Middle frontal gyrus (tissue), 1 donor: ENCODE data around the gene EGFLAM.
"Not testable (repeated sequence)": the region's sequence is repeated elsewhere in the genome, so short reads cannot be mapped to it uniquely, and the experiment has no call there.

Experiments used
- DNase-seq: peaks from one replicate; pipeline ENCODE4 v3.0.0-alpha.2; 2015; ENCODE audit warnings: low spot score; ENCODE audit errors: extremely low spot score

The EGFLAM gene

GRCh38 chr5:38323645-38324295 is 65.4 kb downstream of the EGFLAM start:
- no peak for DNase-seq

DNA sequence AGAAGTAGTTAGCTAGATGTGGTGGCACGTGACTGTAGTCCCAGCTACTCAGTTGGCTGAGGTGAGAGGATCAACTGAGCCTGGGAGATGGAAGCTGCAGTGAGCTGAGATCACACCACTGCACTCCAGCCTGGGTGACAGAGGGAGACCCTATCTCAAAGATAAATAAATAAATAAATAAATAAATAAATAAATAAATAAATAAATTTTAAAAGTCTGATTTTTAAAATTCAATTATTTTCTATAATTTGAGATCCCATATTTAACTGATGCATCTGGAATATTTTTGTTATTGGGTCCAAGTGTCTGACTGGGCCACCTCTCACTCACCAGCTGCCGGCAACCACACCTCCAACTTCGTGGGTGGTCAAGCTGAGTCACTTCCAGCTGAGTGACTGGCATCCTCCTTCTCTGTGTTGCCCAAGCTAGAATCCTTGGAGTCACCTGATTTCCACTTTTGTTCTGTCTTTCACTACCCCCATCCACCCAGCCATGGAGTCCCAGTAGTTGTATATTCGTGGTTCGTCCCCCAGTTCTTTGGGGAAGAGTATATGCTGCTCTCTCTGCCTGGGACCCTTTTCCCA is 70.9 kb downstream of the EGFLAM start:
- no peak for DNase-seq

GRCh38 chr5:38330207-38330606 is 71.8 kb downstream of the EGFLAM start:
- DNase-seq: no peak

DNA sequence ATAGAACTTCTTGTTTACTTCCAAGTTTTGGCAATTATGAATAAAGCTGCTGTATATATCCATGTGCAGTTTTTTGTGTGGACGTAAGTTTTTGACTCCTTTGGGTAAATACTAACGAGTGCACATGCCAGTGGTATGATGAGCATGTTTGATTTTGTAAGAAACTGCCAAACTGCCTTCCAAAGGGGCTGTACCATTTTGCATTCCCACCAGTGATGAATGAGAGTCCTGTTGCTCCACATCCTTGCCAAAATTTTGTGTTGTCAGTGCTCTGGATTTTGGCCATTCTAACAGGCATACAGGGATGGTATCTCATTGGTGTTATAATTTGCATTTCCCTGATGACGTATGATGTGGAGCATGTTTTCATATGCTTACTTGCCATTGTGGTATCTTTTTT is 73.5 kb downstream of the EGFLAM start:
- no peak for DNase-seq

DNA sequence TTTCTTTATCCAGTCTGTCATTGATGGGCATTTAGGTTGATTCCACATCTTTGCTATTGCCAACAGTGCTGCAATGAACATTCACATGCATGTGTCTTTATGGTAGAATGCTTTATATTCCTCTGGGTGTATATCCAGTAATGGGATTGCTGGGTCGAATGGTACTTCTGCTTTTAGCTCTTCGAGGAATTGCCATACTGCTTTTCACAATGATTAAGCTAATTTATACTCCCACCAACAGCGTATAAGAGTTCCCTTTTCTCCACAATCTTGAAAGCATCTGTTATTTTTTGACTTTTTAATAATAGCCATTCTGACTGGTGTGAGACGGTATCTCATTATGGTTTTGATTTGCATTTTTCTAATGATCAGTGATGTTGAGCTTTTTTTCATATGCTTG is 74.8 kb downstream of the EGFLAM start:
- DNase-seq: not testable (repeated sequence)

DNA sequence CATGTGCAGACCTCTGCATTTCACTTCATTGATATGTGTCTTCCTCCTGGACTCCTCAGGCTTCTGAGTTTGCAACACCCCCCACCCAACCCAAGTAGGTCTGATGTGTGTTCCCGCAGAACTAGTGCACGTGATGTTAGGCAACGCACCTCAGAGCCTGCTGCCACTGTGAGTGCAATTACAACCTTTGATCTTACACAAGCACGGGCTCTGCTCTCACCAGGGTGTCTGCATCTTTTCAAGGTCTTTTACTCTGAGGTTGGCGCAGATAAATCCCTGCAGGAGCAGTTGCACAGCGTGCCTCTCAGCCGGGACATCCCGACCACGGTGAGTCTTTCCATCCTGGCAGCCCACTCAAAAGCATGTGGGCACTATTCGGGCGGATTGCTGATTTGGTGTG is 80.1 kb downstream of the EGFLAM start:
- no peak for DNase-seq

GRCh38 chr5:38339446-38339845 is 81.1 kb downstream of the EGFLAM start:
- no peak for DNase-seq

DNA sequence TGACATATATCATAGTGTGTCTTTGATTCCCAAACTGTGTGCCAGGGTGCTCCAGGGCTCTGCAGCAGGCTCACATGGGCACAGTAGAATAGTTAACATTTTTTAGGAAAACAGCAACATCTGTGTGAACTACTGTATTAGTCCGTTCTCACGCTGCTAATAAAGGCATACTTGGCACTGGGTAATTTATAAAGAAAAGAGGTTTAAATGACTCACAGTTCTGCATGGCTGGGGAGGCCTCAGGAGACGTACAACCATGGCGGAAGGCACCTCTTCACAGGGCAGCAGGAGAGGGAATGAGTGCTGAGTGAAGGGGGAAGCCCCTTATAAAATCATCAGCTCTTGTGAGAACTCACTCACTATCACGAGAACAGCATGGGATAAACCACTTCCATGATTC is 82.7 kb downstream of the EGFLAM start:
- DNase-seq: no peak

- no peak for DNase-seq
Observed at GRCh38 chr5:38341641-38342040, 83.3 kb downstream of the EGFLAM start.

GRCh38 chr5:38342261-38342660 is 83.9 kb downstream of the EGFLAM start:
- DNase-seq: no peak

- DNase-seq: no peak
Observed at GRCh38 chr5:38344891-38345290, 86.5 kb downstream of the EGFLAM start.

DNA sequence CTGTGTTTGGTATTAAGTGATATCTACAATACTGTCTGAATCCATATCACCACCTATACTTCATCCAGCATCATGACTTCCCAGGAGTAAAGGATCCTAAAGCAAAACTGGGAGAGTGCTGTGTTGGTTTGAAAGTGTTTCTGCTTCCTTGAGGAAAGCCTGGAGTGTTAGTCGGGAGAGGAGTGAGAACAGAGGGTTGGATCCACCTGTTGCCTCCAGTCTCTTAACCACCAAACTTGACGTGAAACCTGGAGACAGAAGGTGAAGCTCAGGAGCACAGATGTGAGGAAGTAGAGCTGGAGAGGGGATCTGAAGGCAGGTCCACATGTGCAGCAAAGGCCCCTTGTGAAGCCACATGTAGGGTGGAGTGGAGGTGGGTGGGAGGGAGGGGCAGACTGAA is 88.2 kb downstream of the EGFLAM start:
- DNase-seq: no peak

- DNase-seq: no peak
Observed at GRCh38 chr5:38347040-38347763, 88.8 kb downstream of the EGFLAM start.

DNA sequence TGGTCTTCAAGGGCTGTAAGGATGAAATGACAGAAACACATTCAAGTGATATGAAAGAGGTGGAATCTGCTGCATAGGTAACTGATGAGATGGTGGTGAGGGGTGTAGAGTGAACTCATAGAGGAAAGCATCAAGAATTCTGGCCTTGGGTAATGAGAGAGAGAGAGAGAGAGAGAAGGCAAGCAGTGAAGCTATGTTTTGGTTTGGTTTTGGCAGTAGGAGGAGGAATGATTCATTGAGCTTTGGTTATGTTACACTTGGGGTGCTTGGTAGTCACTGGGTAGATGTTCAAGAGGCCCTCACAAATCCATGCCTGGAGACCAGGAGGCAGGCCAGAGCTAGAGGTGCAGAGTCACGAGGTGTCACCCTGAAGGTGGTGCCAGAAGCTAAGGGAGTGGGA is 89.5 kb downstream of the EGFLAM start:
- no peak for DNase-seq

DNA sequence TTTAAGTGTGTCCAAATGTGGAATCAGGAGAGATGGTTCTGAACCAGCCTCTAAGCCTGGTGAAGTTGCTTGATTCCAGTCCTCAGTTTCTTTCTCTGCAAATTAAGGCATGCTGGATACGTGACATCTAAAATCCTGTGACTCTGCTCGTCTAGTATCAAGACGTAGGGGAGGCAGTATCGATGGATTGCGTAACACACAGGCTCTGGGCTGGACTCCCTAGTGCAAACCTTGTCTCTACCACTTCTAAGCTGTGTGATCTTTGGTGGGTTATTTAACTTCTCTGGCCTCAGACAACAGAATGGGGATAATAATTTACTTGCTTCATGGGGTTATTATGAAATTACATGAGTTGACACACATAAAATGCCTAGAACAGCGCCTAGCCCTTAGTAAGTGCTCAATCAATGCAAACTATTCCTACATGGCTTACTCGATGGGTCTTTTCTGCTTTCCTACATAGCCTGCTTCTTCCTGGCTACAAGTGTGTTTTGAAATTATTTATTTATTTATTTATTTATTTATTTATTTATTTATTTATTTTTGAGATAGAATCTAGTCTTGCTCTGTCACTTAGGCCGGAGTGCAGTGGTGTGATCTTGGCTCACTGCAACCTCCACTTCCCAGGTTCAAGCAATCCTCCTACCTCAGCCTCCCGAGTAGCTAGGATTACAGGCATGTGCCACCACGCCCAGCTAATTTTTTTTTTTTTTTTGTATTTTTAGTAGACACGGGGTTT is 102.1 kb downstream of the EGFLAM start:
- no peak for DNase-seq

DNA sequence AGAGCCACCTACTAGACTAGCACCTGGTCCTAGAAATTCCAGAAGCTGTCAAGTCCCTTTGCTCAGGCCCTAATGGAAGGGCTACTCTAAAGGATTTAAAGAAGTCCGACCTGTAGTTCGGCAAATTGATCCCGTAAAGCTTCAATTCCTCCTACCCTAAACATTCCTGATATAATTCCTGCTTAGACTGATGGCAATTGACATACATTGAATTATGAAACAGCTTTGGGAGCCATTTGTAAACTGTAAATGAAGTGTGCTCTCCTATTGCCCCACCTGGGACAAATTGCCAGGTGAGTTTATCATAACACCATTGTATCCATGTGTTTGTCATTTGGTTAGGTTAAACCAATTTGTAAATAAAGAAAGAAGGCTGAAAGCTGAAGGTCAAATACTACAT is 104.4 kb downstream of the EGFLAM start:
- no peak for DNase-seq

GRCh38 chr5:38364825-38365224 is 106.5 kb downstream of the EGFLAM start:
- DNase-seq: no peak

GRCh38 chr5:38367410-38367809 is 109.1 kb downstream of the EGFLAM start:
- DNase-seq: no peak

GRCh38 chr5:38367966-38368365 is 109.6 kb downstream of the EGFLAM start:
- DNase-seq: no peak

- DNase-seq: no peak
Observed at GRCh38 chr5:38369692-38370091, 111.3 kb downstream of the EGFLAM start.

- DNase-seq: no peak
Observed at GRCh38 chr5:38370358-38371100, 112.2 kb downstream of the EGFLAM start.
